ENCODE measurements around the gene MT1X.
A peak's percentile ranks its signal among the peaks of the same experiment; 100 is the strongest.

The MT1X gene

DNA sequence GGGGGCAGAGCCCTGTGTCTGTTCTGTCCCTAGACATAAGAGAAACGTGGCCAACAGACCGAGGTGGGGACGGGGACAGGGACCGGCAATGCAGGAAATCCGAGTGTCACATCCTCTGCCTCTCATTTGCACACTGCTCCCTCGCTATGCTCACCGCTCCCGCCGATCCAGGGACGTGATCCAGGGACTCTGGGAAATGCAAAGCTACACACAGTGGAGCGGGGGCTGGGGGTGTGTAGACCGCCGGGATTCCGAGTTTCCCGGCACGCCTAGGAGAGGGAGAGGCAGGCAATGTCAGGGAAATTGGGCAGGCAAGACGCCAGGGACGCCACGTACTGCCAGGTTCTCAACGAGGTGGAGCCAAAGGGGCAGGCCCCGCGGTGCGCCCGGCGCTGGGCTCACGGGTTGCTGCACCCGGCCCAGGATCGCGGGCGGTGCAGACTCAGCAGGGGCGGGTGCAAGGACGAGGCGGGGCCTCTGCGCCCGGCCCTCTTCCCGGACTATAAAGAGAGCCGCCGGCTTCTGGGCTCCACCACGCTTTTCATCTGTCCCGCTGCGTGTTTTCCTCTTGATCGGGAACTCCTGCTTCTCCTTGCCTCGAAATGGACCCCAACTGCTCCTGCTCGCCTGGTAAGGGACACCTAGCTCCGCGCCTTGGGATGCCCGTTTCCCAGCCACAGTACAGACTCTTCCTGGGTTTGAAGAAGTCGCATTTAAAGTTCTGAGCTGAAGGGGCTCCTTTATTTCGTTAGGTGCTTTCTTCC, at the start of gene MT1X:
TSS of gene MT1X (plus strand) at position 532 of the 764 bp plus-strand sequence. CDS start at position 603, 71 bp downstream.
- H3K9me3 Mint-ChIP-seq = no peaks in the 10 kb centered on the region
- DNase-seq (peak; percentile 82), ATAC-seq (replicated peaks) (peak; percentile 99 to 100)
- peaks cover 10 to 15% of the 10 kb centered on the region in 2 donors for H3K4me1 Mint-ChIP-seq
- H3K36me3 Mint-ChIP-seq = peaks cover 7 to 10% of the 10 kb centered on the region in 2 donors
- peak within 1 kb of the TSS; percentile 86 for H3K27ac Mint-ChIP-seq
- H3K4me3 Mint-ChIP-seq = peak within 1 kb of the TSS; percentile 91 to 92
- H3K27me3 Mint-ChIP-seq = peaks cover 14 to 20% of the 10 kb centered on the region in 2 donors

DNA sequence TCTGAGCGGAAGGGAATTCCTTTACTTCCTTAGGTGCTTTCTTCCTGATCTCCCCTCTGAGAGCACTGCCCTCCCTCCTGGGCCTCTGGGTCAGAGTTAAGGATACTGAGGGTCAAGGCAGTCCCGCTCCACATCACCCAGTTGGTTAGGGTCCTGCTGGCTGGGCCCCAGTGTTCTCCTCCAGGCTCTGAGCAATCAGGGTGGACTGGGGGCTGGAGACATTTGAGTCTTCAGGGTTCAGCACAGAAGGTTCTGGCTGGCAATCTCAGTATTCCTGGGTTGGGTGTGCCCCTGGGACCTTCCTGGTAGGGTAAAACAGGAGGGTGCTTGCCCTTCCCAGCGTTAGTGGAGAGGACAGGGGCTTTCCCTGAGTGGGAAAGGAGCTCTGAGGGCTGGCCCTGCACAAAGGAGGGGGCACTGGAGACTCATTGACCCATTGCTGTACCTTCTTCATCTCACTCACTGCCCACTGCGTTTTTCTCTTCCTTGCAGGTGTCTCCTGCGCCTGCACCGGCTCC, 49.4 kb upstream of the MT1X start:
- H3K36me3 Mint-ChIP-seq = no peaks in the 10 kb centered on the region
- H3K27me3 Mint-ChIP-seq = peaks cover 58 to 74% of the 10 kb centered on the region in 2 donors
- no peaks in the 10 kb centered on the region for H3K9me3 Mint-ChIP-seq
- no peak for DNase-seq
- no peak overlapping the region for H3K27ac Mint-ChIP-seq
- no peak for ATAC-seq (replicated peaks)
- peaks cover 30 to 52% of the 10 kb centered on the region in 2 donors for H3K4me1 Mint-ChIP-seq
- peak overlapping the region; percentile 79 to 82 for H3K4me3 Mint-ChIP-seq

DNA sequence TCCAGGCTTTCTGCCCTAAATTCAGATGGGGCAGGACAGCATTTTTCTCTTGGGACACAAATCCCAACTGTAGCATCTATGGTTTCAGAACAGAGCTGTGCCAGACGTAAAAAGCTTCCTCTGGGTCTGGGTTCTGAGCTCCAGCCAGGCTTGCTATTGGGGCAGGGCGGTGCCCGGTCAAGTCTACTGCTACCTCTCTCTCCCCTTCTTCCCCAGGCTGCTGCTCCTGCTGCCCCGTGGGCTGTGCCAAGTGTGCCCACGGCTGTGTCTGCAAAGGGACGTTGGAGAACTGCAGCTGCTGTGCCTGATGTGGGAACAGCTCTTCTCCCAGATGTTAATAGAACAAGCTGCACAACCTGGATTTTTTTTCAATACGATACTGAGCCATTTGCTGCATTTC, 48.7 kb upstream of the MT1X start:
- peaks cover 63 to 79% of the 10 kb centered on the region in 2 donors for H3K27me3 Mint-ChIP-seq
- peaks cover 33 to 58% of the 10 kb centered on the region in 2 donors for H3K4me1 Mint-ChIP-seq
- no peaks in the 10 kb centered on the region for H3K9me3 Mint-ChIP-seq
- ATAC-seq (replicated peaks) (no peak), DNase-seq (no peak)
- H3K36me3 Mint-ChIP-seq = no peaks in the 10 kb centered on the region
- no peak overlapping the region for H3K27ac Mint-ChIP-seq
- no peak overlapping the region for H3K4me3 Mint-ChIP-seq

DNA sequence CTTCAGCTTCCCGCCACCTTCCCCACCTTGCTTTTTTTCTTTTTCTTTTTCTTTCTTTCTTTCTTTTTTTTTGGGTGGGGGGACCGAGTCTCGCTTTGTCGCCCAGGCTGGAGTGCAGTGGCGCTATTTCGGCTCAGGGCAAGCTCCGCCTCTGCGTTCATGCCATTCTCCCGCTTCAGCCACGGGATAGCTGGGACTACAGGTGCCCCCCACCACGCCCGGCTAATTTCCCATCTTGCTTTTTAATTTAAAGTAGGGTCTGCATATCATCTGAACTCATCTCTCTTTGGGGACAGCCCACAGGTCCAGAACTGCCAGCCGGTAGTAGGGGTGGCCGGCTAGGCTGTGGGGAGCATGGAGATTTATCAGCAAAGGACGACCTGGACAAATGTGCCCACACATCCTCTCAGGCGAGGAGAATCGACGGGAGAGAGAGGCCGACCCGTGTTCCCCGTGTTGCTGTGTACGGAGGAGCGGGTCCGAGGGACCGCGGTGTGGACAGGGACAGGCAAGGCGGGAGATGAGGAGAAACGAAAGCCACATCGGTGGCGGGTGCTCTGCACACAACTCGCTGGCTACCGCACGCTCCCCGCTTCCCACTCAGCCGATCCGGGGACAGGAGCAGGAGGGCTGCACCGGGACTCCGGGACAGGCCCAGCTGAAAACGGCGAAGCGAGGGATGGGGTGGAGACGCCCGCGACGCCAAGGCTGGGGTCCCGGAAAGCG, 47.4 kb upstream of the MT1X start:
- ATAC-seq (replicated peaks) (no peak), DNase-seq (no peak)
- peaks cover 26 to 50% of the 10 kb centered on the region in 2 donors for H3K4me1 Mint-ChIP-seq
- H3K27me3 Mint-ChIP-seq = peaks cover 69 to 86% of the 10 kb centered on the region in 2 donors
- no peaks in the 10 kb centered on the region for H3K36me3 Mint-ChIP-seq
- no peaks in the 10 kb centered on the region for H3K9me3 Mint-ChIP-seq
- peak overlapping the region; percentile 66 to 69 for H3K4me3 Mint-ChIP-seq
- H3K27ac Mint-ChIP-seq = peak overlapping the region; percentile 22

DNA sequence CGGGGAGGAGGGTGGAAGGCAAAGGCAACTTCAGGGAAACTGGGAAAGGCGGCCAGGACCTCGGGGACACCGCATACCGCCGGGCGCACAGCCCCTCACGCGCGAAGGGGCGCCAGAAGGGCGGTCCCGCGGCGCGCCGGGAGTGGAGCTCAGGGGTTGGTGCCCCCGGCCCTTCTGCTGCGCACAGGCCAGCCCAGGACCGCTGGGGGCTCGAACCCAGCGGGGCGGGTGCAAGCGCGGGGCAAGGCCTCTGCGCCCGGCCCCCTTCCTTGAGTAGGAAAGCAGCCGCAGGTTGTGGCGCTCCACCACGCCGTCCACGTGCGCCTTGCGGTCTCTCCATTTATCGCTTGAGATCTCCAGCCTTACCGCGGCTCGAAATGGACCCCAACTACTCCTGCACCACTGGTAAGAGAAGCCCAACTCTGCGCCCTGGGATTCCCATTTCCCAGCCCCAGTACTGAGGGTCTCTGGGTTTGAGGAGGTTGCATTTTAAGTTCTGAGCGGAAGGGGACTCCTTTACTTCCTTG, 46.8 kb upstream of the MT1X start:
- no peak overlapping the region for H3K27ac Mint-ChIP-seq
- DNase-seq (no peak), ATAC-seq (replicated peaks) (no peak)
- H3K4me1 Mint-ChIP-seq = peaks cover 21 to 43% of the 10 kb centered on the region in 2 donors
- H3K9me3 Mint-ChIP-seq = no peaks in the 10 kb centered on the region
- peak overlapping the region in 1 of 2 donors; percentile 66 for H3K4me3 Mint-ChIP-seq
- no peaks in the 10 kb centered on the region for H3K36me3 Mint-ChIP-seq
- peaks cover 74 to 92% of the 10 kb centered on the region in 2 donors for H3K27me3 Mint-ChIP-seq

DNA sequence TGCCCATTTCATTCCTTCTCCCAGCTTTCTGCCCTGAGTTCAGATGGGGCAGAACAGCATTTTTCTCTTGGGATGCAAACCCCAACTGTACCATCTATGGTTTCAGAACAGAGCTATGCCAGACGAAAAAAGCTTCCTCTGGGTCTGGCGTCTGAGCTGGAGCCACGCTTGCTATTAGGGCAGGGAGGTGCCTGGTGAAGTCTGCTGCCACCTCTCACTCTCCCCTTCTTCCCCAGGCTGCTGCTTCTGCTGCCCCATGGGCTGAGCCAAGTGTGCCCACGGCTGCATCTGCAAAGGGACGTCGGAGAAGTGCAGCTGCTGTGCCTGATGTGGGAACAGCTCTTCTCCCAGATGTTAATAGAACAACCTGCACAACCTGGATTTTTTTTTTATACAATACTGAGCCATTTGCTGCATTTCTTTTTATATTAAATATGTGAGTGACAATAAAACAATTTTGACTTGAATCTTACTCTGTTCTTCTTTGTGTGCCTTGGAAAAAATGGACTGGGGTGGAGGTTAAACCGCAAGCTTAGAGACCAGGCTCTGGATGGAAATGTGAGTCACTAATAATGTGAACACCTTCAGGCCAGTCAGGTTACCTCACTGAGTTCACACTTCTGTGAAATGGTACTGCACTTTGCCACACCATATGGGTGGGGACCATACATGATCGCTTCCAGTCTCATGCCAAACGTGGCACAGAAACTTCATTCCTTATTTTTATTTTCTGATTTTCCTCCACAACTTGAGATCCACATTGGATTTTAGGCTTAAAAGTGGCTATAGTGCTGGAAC, 45.5 kb upstream of the MT1X start:
- Mint-ChIP-seq H3K36me3 (no peaks in the 10 kb centered on the region), H3K9me3 (no peaks in the 10 kb centered on the region), H3K4me3 (no peak overlapping the region), H3K27me3 (peaks cover 77 to 96% of the 10 kb centered on the region in 2 donors), H3K27ac (no peak overlapping the region), H3K4me1 (peaks cover 19 to 39% of the 10 kb centered on the region in 2 donors)
- ATAC-seq (replicated peaks) (no peak), DNase-seq (no peak)

DNA sequence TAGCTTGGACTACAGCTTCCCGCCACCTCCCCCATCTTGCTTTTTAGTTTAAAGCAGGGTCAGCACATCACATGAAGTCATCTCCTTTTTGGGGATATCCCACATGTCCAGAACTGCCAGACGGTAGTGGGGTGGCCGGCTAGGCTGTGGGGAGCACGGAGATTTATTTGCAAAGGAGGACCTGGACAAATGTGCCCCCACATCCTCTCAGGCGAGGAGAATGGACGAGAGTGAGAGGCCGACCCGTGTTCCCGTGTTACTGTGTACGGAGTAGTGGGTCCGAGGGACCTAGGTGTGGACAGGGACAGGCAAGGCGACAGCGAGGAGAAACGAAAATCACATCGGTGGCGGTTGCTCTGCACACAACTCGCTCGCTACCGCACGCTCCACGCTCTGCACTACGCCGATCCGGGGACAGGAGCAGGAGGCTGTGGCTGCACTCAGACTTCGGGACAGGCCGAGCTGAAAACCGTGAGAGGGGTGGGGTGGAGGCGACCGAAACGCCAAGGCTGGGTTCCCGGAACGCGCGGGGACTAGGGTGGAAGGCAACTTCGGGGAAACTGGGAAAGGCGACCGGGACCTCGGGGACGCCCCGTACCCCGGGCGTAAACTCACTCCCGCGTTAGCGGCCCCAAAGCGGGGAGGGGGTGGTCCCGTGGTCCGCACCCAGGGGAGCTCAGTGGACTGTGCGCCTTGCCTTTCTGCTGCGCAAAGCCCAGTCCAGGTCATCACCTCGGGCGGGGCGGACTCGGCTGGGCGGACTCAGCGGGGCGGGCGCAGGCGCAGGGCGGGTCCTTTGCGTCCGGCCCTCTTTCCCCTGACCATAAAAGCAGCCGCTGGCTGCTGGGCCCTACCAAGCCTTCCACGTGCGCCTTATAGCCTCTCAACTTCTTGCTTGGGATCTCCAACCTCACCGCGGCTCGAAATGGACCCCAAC, 44.2 kb upstream of the MT1X start, which contains the start of gene MT1A:
TSS of gene MT1A (plus strand) at position 853 of the 937 bp plus-strand sequence. CDS start at position 926, 73 bp downstream.
- Mint-ChIP-seq H3K27ac (peak within 1 kb of the TSS; percentile 37), H3K4me1 (peaks cover 19 to 29% of the 10 kb centered on the region in 2 donors), H3K36me3 (no peaks in the 10 kb centered on the region), H3K4me3 (peak within 1 kb of the TSS; percentile 65 to 66), H3K9me3 (no peaks in the 10 kb centered on the region), H3K27me3 (peaks cover 79 to 89% of the 10 kb centered on the region in 2 donors)
- DNase-seq = no peak
- ATAC-seq (replicated peaks) = peak in 1 of 2 donors; percentile 25

DNA sequence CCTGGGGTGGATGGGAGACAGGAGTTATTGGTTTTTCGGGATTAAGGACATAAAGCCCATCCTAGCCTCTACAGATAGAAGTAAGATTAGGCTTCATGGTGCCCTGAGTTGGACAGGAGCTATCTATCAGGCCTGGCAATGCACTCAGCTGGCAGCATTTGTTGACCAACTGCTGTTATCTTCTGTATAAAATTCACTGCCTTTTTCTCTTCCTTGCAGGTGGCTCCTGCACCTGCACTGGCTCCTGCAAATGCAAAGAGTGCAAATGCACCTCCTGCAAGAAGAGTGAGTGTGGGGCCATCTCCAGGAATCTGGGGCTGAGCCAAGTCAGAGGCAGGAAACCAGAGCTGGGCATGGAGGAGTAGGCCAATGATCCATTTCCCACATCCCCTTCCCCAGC, 43.2 kb upstream of the MT1X start:
- Mint-ChIP-seq H3K27me3 (peaks cover 79 to 89% of the 10 kb centered on the region in 2 donors), H3K36me3 (no peaks in the 10 kb centered on the region), H3K4me1 (peaks cover 26 to 38% of the 10 kb centered on the region in 2 donors), H3K9me3 (no peaks in the 10 kb centered on the region), H3K27ac (no peak overlapping the region), H3K4me3 (no peak overlapping the region)
- no peak for DNase-seq
- no peak for ATAC-seq (replicated peaks)

DNA sequence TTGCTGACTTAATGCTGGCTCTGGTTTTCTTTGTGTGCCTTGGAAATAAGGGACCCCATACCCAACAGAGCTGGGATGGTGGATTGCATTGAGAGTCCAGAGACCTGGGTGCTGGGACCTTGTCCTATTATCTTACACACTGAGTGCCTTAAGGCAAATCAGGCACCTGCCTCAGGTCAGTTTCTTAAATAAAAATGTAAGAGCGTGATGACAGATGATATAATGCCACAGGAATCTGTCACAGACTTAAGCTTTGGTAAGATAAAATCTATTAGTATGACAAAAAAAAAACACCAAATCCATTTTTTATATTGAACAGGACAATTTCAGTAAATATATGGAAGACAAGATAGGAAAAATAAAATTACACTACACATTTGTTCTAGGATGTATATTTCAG, 42.2 kb upstream of the MT1X start:
- Mint-ChIP-seq H3K36me3 (no peaks in the 10 kb centered on the region), H3K4me3 (no peak overlapping the region), H3K27me3 (peaks cover 79 to 89% of the 10 kb centered on the region in 2 donors), H3K9me3 (no peaks in the 10 kb centered on the region), H3K4me1 (peaks cover 24 to 38% of the 10 kb centered on the region in 2 donors), H3K27ac (no peak overlapping the region)
- DNase-seq (no peak), ATAC-seq (replicated peaks) (no peak)

DNA sequence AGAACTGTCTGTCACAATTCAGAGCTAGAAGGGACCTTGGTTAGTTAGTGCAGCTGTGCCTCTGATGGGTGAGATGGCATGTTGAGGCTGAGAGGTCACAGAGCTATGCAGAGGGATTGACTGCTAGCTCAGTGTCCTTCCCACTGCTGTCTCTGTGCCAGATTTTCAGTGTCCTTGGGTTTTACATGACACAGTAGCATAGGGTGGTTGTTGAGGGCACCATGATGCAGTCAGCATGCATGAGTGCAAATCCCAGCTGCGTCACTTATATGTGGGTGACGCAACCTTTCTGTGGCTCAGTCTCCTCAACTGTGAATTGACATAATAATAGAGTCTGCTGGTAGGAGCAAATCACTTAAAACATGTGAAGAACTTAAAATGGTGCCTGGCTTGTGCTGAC, 41.1 kb upstream of the MT1X start:
- DNase-seq (no peak), ATAC-seq (replicated peaks) (no peak)
- peaks cover 22 to 30% of the 10 kb centered on the region in 2 donors for H3K4me1 Mint-ChIP-seq
- H3K27ac Mint-ChIP-seq = no peak overlapping the region
- no peaks in the 10 kb centered on the region for H3K36me3 Mint-ChIP-seq
- peaks cover 80 to 89% of the 10 kb centered on the region in 2 donors for H3K27me3 Mint-ChIP-seq
- no peak overlapping the region for H3K4me3 Mint-ChIP-seq
- no peaks in the 10 kb centered on the region for H3K9me3 Mint-ChIP-seq

DNA sequence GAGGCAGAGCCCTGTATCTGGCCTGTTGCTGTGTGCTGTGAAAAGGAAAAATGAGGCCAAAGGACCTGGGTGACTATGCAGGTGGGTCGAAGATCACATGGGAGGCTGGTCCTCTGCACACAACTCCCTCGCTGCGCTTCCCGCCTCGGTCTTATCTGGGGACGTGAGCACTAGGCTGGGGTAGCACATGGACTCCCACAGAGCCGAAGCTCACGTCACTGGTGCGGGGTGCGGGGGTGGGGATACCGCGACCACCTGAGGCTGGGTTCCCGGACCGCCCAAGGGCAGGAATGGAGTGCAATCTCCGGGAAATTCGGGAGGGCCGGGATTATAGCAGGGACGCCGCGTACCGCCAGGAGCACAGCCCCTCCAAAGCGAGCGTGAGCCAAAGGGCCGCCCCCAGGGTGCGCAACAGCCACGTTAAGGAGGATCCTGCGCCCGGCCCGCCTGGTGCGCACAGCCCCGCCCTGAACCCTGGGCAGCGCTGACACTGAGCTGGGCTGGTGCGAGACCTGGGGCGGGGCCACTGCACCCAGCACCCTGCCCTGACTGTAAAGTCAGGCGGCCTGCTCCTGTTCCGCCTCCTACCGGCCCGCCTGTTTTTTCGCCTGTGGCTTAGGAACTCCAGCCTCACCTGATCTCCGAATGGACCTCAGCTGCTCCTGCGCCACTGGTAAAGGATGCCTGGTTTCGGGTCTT, 39.0 kb upstream of the MT1X start:
- ATAC-seq (replicated peaks) = peak; percentile 99 to 100
- Mint-ChIP-seq H3K4me1 (peaks cover 17 to 23% of the 10 kb centered on the region in 2 donors), H3K36me3 (no peaks in the 10 kb centered on the region), H3K27ac (peak overlapping the region; percentile 31), H3K4me3 (peak overlapping the region; percentile 73 to 77), H3K27me3 (peaks cover 74 to 85% of the 10 kb centered on the region in 2 donors), H3K9me3 (no peaks in the 10 kb centered on the region)
- peak; percentile 35 for DNase-seq

DNA sequence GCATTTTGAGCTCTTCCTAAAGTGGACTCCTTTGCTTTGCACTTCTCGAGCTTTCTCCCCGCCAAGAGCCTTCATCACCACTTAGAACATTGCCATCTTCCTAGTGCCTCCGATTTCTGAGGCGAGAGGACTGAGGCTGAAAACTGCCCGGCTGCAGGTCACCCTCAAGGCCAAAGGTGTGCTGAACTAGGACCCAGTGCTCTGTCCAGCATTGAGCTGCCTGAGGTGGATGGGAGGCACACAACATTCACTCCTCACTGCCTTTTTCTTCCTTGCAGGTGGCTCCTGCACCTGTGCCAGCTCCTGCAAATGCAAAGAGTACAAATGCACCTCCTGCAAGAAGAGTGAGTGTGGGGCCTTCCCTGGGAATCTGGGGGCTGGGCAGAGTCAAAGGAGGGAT, 38.4 kb upstream of the MT1X start:
- Mint-ChIP-seq H3K4me1 (peaks cover 15 to 18% of the 10 kb centered on the region in 2 donors), H3K27ac (peak overlapping the region; percentile 31), H3K9me3 (no peaks in the 10 kb centered on the region), H3K36me3 (no peaks in the 10 kb centered on the region), H3K27me3 (peaks cover 77 to 85% of the 10 kb centered on the region in 2 donors), H3K4me3 (peak overlapping the region; percentile 52 to 77)
- ATAC-seq (replicated peaks) (no peak), DNase-seq (no peak)
